KBM-7 (cell line): Measurements from ENCODE around the gene SLC22A7.

ENCODE experiments used
- DNase-seq: peaks from one replicate; pipeline ENCODE4 v3.0.0-alpha.2; 2015
- in situ Hi-C: fragments of 300-500 bp; cut with MboI; formaldehyde crosslinking; loops from 2 replicates; pipeline ENCODE4 v1.14.3; 2020; ENCODE audit warnings: low sequenced_read_pairs, low pct_unique_long_range_greater_than_20kb, mixed read lengths

SLC22A7 gene

GRCh38 chr6:43297644-43298564, at the start of gene SLC22A7:
TSS of gene SLC22A7 (plus strand) at chr6:43298260. CDS start at chr6:43298359, 99 bp downstream.
- DNase-seq, result no peak

GRCh38 chr6:43248791-43249190, 49.3 kb upstream of the SLC22A7 start:
- in situ Hi-C loops, result no loop called here
- no peak for DNase-seq

More at GRCh38 chr6:43297644-43298564, at the start of gene SLC22A7:
- in situ Hi-C loops, result no loop called here

DNA sequence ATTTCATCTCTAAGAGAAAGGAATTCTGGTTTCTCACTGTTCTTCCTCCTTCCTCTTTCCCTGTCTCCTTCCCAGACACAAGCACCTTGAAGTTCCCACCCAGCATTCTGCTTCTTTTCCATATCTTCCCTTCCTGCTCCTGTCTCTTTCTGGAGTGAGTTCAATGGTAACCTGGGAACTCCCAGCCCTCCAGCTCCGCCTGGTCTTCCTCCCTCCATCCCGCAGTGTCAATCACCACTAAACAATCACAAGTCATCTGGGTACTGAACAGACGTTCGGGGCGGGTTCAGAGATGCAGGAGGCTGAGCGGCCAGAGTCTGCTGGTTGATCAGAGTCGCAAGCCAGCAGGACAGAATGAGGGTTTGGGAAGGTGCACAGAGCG, 47.1 kb upstream of the SLC22A7 start:
- no peak for DNase-seq
- in situ Hi-C loops, result loop anchor here (10.0 kb wide), 1 partner anchor 254 kb away; no protein-coding TSS in a partner anchor

DNA sequence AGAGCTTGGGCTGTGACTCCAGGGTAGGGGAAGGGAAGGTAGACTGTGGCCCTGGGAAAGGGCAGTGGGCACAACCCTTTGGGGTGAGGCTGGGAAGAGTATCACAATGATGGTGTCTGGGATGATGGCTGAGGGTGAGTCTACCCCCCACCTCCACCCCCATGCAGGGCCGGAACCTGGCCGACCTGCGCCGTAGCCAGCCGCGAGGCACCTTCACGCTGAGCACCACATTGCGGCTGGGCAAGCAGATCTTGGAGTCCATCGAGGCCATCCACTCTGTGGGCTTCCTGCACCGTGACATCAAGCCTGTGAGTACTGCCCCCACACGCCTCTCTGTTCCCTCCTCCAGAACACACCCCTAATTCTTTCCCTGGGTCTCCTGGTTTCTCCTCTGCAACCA, 44.7 kb upstream of the SLC22A7 start:
- in situ Hi-C loops, result loop anchor here (10.0 kb wide), 1 partner anchor 251 kb away; no protein-coding TSS in a partner anchor
- DNase-seq, result no peak

DNA sequence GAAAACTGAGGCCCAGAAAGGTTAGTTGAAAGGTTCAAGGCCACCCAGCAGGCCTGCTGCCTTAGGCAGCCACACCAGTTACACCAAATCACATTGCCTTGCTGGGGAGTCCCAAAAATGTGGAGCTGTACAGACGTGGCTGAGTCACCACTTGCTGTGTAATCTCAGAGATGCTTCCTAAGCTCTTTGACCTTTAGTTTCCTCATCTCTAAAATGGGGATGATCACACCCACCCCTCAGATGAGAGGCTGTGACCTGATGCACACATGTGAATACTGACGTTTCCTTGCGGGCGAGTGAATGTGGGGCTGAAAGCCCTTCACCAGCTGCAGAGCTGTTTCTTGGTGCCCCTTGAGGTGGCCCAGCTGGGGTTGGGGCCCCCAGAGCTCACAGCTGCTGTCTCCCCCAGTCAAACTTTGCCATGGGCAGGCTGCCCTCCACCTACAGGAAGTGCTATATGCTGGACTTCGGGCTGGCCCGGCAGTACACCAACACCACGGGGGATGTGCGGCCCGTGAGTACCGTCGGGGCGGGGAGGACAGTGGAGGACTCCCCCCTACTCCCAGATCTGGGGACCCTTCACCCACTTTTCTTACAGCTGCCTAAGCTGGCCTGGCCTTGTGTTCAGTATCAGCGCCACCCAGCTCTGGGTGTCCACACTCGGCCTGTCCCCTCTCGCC, 43.8 kb upstream of the SLC22A7 start:
- in situ Hi-C loops, result loop anchor here (10.0 kb wide), 1 partner anchor 251 kb away; no protein-coding TSS in a partner anchor
- no peak for DNase-seq

DNA sequence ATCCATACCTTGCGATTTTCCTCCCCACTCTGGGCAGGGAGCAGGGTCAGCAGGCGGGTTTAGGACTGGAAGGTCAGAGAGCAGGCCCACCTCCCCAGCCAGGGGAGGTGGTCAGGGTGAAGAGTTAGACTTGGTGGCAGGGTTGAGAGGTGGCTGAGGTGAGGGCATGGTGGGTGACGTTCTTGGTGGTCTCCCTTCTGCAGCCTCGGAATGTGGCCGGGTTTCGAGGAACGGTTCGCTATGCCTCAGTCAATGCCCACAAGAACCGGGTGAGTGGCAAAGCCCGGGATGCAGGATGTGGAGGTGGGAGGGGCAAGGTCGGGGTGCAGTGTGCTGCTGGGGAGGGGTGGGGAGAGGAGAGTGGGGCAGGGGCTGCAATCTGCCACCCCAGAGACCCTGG, 43.2 kb upstream of the SLC22A7 start:
- in situ Hi-C loops, result loop anchor here (10.0 kb wide), 1 partner anchor 250 kb away; no protein-coding TSS in a partner anchor
- DNase-seq, result no peak

- DNase-seq, result no peak
- in situ Hi-C loops, result loop anchor here (10.0 kb wide), 1 partner anchor 249 kb away; no protein-coding TSS in a partner anchor
Observed at GRCh38 chr6:43255408-43256054, 42.5 kb upstream of the SLC22A7 start.

GRCh38 chr6:43256670-43257366, 41.2 kb upstream of the SLC22A7 start:
- in situ Hi-C loops, result loop anchor here (10.0 kb wide), 1 partner anchor 248 kb away; no protein-coding TSS in a partner anchor
- no peak for DNase-seq

DNA sequence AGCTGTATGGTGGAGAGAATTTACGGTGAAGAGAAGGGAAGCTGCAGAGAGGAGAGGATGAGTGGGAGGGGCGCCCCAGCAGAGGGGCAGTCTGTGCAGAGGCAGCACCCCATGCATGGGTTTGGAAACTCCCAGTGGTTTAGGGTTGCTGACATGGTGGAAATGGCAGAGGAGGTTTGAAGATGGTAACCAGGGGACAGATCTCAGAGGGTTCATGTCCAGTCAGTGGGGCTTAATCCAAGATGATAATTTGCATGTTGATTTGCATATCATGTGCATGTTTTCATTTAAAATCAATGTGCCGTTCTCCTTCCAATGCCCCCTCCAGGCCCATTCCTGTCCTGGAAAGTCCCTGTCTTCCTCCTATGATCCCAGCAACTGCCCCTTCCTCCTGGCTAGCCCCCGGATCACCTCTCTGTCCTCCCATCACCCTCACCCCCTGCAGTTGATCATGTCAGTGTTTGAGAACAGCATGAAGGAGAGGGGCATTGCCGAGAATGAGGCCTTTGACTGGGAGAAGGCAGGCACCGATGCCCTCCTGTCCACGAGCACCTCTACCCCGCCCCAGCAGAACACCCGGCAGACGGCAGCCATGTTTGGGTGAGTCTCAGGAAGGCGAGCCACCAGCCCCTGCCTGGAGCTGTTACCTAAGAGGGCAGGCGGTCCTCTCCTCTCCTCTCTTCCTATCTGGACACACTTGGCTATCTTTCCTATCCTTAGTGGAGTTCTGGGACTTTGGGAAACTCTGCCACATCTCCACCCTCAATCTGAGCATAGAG, 40.5 kb upstream of the SLC22A7 start:
- in situ Hi-C loops, result loop anchor here (10.0 kb wide), 1 partner anchor 247 kb away; no protein-coding TSS in a partner anchor
- DNase-seq, result no peak

DNA sequence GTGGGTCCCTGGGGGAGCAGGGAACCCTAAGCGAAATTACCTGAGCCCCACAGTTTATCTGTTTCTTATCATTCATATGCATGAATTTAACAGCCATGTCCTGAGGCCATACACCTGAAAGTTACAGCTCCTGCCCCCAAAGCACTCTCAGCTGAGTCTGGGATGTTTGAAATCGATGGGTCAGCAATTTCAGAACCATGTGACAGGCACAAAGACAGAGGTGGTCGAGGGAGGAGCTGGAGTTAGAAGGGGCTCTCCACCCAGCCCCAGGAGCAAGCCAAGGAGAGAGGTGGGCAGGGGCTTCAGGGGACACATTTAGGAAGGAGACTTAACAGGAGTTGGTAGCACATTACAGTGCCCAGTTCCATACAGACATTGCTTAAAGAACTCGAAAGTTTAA, 39.9 kb upstream of the SLC22A7 start:
- no peak for DNase-seq
- in situ Hi-C loops, result loop anchor here (10.0 kb wide), 1 partner anchor 247 kb away; no protein-coding TSS in a partner anchor

DNA sequence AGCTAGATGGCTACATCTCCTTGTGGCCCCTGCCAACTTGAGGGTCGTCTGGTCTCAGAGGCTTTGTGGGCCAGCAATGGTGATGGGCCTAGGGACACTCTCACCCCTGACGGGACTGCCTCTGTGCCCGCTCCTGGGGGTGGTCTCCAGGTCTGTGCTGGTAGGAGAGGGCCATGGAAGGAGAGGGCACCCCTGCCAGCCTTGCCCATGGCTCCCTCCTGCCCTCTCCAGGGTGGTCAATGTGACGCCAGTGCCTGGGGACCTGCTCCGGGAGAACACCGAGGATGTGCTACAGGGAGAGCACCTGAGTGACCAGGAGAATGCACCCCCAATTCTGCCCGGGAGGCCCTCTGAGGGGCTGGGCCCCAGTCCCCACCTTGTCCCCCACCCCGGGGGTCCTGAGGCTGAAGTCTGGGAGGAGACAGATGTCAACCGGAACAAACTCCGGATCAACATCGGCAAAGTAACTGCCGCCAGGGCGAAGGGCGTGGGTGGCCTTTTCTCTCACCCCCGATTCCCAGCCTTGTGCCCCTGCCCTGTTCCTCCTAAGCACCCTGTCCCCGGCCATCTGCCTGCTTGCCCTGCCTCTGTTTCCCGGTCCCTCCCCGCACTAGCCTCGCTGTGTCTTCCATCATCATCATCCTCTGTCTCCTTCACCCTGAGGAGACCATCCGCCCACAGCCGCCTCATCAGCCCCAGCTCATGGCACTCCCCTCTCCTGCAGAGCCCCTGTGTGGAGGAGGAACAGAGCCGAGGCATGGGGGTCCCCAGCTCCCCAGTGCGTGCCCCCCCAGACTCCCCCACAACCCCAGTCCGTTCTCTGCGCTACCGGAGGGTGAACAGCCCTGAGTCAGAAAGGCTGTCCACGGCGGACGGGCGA, 39.0 kb upstream of the SLC22A7 start:
- no peak for DNase-seq
- in situ Hi-C loops, result loop anchor here (10.0 kb wide), 1 partner anchor 246 kb away; no protein-coding TSS in a partner anchor

DNA sequence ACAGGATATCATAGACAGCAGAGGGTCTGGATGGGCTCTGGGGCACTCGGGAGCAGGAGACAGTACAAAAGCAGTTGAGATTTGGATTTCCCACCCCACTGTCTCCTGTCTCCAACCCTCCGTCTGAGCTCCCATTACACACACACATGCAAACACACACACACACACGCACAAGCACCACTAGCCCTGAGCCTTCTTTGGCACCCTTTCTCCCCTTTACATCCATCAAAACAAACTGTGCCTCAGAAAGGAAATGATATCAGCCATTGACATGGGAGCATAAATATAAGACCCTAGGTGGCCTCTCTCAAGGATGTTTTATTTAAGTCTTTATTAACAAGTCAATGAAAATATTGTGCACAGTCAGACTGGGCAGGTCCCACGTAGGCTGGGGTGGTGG, 37.3 kb upstream of the SLC22A7 start:
- in situ Hi-C loops, result no loop called here

DNA sequence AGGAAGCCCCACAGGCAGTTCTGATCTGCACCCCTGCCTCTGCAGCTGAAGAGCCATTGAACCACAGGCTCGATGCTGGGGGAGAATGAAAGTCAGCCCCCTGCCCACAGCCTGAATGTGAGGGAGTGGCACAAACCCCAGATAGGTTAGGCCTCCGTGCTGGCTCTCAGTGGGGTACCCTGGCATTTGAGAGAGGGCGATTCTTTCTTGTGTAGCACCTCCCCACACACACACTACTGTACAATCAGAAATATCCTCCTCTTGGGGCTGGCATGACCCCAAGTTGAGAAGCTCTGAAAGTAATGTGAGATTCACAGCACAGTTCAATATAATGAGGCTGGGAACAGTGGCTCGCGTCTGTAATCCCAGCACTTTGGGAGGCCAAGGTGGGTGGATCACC, 36.9 kb upstream of the SLC22A7 start:
- in situ Hi-C loops, result no loop called here
- no peak for DNase-seq

More for the DNA sequence above, 37.3 kb upstream of the SLC22A7 start:
- no peak for DNase-seq

DNA sequence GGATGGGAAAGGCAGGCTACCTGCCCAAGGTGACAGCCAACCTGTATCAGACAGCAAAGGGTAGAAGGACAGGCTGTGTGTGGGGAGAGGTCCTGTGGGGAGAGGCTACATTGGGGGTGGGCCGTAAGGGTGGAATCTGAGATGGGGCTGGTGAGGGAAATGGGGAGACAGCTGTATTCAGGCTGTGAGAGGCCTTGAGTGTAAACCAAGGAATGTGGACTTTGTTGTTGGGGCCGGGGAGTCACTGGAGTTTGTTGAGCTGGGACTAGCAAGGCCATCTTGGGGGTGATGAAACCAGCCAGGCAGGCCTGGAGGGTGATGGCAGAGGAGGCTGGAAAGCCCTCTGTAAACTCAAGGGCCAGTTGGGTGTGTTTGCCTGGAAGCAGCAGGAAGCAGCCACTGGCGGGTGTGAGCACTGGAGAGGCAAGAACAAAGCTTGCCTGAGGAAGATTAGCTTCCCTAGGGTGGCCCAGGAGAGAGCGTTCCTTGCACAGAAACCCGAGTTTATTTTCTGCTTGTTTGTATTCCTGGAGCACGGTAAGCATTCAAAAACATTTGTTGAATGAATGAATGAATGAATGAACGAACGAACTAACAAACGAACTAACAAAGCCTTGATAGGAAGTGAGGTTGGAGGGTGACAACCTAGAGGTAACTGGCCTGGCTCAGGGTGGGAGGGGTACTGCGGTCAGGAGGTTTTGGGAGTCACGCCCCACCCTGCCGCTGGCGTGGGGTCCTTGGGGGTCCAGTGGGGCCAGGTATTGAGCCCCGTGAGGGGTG, 35.9 kb upstream of the SLC22A7 start:
- no peak for DNase-seq
- in situ Hi-C loops, result no loop called here

DNA sequence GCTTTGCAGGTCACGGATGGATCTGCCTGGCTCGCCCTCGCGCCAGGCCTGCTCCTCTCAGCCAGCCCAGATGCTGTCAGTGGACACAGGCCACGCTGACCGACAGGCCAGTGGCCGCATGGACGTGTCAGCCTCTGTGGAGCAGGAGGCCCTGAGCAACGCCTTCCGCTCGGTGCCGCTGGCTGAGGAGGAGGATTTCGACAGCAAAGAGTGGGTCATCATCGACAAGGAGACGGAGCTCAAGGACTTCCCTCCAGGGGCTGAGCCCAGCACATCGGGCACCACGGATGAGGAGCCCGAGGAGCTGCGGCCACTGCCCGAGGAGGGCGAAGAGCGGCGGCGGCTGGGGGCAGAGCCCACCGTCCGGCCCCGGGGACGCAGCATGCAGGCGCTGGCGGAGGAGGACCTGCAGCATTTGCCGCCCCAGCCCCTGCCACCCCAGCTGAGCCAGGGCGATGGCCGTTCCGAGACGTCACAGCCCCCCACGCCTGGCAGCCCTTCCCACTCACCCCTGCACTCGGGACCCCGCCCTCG, 35.2 kb upstream of the SLC22A7 start:
- DNase-seq, result no peak
- in situ Hi-C loops, result no loop called here
